Adrenal gland (tissue), 5 donors: ENCODE measurements around the gene TSPAN4.

ENCODE experiments used
- POLR2A ChIP-seq, 2 donors: fragments of 450-650 bp; IDR thresholded peaks; one replicate each; pipeline ENCODE4 v1.6.1; 2017; ENCODE audit warnings: antibody characterized with exemption in 2 of 2, mild to moderate bottlenecking in 2 of 2, moderate library complexity in 1 of 2
- TF ChIP-seq, protein P1 (sequence below), 6 experiments: fragments of 450-650 bp in 4 of 6; fragments of 200-600 bp in 2 of 6; sonication (generic) in 1 of 6; IDR thresholded peaks; 1 replicate in 5 of 6; 2 replicates in 1 of 6; pipeline versions ENCODE4 v1.5.1 to v1.8.0; 2016 to 2021; ENCODE audit warnings: antibody characterized with exemption in 6 of 6, mild to moderate bottlenecking in 2 of 6, moderate library complexity in 1 of 6
- donor health status: DM: no; HTN: no; CAD: no.

GRCh38 chr11:863023-863909 lies 20.6 kb downstream of the TSPAN4 start:
- TF ChIP-seq, protein P1, sequence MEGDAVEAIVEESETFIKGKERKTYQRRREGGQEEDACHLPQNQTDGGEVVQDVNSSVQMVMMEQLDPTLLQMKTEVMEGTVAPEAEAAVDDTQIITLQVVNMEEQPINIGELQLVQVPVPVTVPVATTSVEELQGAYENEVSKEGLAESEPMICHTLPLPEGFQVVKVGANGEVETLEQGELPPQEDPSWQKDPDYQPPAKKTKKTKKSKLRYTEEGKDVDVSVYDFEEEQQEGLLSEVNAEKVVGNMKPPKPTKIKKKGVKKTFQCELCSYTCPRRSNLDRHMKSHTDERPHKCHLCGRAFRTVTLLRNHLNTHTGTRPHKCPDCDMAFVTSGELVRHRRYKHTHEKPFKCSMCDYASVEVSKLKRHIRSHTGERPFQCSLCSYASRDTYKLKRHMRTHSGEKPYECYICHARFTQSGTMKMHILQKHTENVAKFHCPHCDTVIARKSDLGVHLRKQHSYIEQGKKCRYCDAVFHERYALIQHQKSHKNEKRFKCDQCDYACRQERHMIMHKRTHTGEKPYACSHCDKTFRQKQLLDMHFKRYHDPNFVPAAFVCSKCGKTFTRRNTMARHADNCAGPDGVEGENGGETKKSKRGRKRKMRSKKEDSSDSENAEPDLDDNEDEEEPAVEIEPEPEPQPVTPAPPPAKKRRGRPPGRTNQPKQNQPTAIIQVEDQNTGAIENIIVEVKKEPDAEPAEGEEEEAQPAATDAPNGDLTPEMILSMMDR (IDR thresholded peaks at IDR 0.05), result no peak
- no peak for TF ChIP-seq POLR2A (IDR thresholded peaks at IDR 0.05)
